ENCODE measurements around the gene SMIM38. TPM values are rescaled to one million over a fixed set of nuclear protein-coding genes. Genes with fewer than 3 reads are reported as not detected.

Gene SMIM38
- total and polyA plus RNA-seq, 7 donors = 0.03 to 0.54 (median 0.10) TPM; not detected in 1

GRCh38 chr11:69154211-69154913, 1.4 kb upstream of the SMIM38 start:
- no peaks in the 10 kb centered on the region for H3K36me3 ChIP-seq (ENCODE audit: insufficient read depth in 1 of 2, low read depth in 1 of 2)
- no peaks in the 10 kb centered on the region for H3K4me1 ChIP-seq
- H3K27ac ChIP-seq = no peak overlapping the region
- no peak for TF ChIP-seq CTCF (IDR thresholded peaks at IDR 0.05)
- H3K4me3 ChIP-seq = no peak overlapping the region
- DNase-seq = no peak
- no peaks in the 10 kb centered on the region for H3K9me3 ChIP-seq
- WGBS, 3 donors = 91 to 92% (median 92%) methylated on average over 21 of the region's 21 CpGs
- no peak for ATAC-seq
- intact Hi-C loops (cut with DNase I) = no loop called here
- peaks cover 0 to 18% (median 10%) of the 10 kb centered on the region in 3 donors for H3K27me3 ChIP-seq (ENCODE audit: insufficient read depth in 3 of 3, low read length in 2 of 3)

- ATAC-seq = no peak
Observed at GRCh38 chr11:69154938-69155301, 815 bp upstream of the SMIM38 start.

GRCh38 chr11:69156235-69156639, 502 bp downstream of the SMIM38 start:
- H3K9me3 ChIP-seq = no peaks in the 10 kb centered on the region
- ATAC-seq = no peak
- peaks cover 0 to 18% (median 10%) of the 10 kb centered on the region in 3 donors for H3K27me3 ChIP-seq (ENCODE audit: insufficient read depth in 3 of 3, low read length in 2 of 3)
- H3K4me3 ChIP-seq = no peak overlapping the region
- no peaks in the 10 kb centered on the region for H3K4me1 ChIP-seq
- DNase-seq = no peak
- no peaks in the 10 kb centered on the region for H3K36me3 ChIP-seq (ENCODE audit: insufficient read depth in 1 of 2, low read depth in 1 of 2)
- intact Hi-C loops (cut with DNase I) = no loop called here
- 64 to 75% (median 72%) methylated on average over 13 of the region's 13 CpGs for WGBS, 3 donors
- no peak overlapping the region for H3K27ac ChIP-seq
- TF ChIP-seq CTCF (IDR thresholded peaks at IDR 0.05) = no peak

More at GRCh38 chr11:69154938-69155301, 815 bp upstream of the SMIM38 start:
- intact Hi-C loops (cut with DNase I) = no loop called here
- no peak for TF ChIP-seq CTCF (IDR thresholded peaks at IDR 0.05)
- H3K4me1 ChIP-seq = no peaks in the 10 kb centered on the region
- H3K36me3 ChIP-seq (ENCODE audit: insufficient read depth in 1 of 2, low read depth in 1 of 2) = no peaks in the 10 kb centered on the region
- H3K27ac ChIP-seq = no peak overlapping the region
- peaks cover 0 to 18% (median 10%) of the 10 kb centered on the region in 3 donors for H3K27me3 ChIP-seq (ENCODE audit: insufficient read depth in 3 of 3, low read length in 2 of 3)
- H3K9me3 ChIP-seq = no peaks in the 10 kb centered on the region
- H3K4me3 ChIP-seq = no peak overlapping the region
- WGBS, 3 donors = 85 to 90% (median 88%) methylated on average over 9 to 10 of the region's 10 CpGs
- no peak for DNase-seq

- Histone ChIP-seq H3K4me1 (no peaks in the 10 kb centered on the region), H3K4me3 (peak overlapping the region; percentile 11), H3K27ac (no peak overlapping the region), H3K9me3 (no peaks in the 10 kb centered on the region), H3K36me3 (ENCODE audit: insufficient read depth in 1 of 2, low read depth in 1 of 2) (no peaks in the 10 kb centered on the region), H3K27me3 (ENCODE audit: insufficient read depth in 3 of 3, low read length in 2 of 3) (peaks cover 0 to 18% (median 10%) of the 10 kb centered on the region in 3 donors)
- DNase-seq = no peak
- 54 to 76% (median 62%) methylated on average over 13 to 15 of the region's 15 CpGs for whole genome bisulfite sequencing, 3 donors
- intact Hi-C loops (cut with DNase I) = no loop called here
- TF ChIP-seq CTCF (IDR thresholded peaks at IDR 0.05) = no peak
- ATAC-seq = no peak
Observed at GRCh38 chr11:69156673-69157155, 979 bp downstream of the SMIM38 start.
